Smooth muscle cell (in vitro differentiated cells): Measurements from ENCODE around the gene PDCD4. TPM values are rescaled to one million over a fixed set of nuclear protein-coding genes. Genes with fewer than 3 reads are reported as not detected.
A peak's percentile ranks its signal among the peaks of the same experiment; 100 is the strongest.

Source experiments
- DNase-seq: peaks from one replicate; lab custom pipeline; 2025; ENCODE audit not compliant: unreplicated experiment; lab: John Stamatoyannopoulos, UW
- H2AFZ ChIP-seq: fragments of 200-600 bp; sonication (generic); 2 replicates; pipeline ENCODE4 v1.6.0; 2016; ENCODE audit warnings: antibody characterized with exemption, low read depth, mild to moderate bottlenecking
- H3F3A ChIP-seq: fragments of 200-600 bp; sonication (generic); 2 replicates; pipeline ENCODE4 v1.6.0; 2017; ENCODE audit warnings: antibody characterized with exemption, low read depth
- H3K27ac ChIP-seq: fragments of 200-600 bp; sonication (generic); 2 replicates; pipeline ENCODE4 v1.5.1; 2016; ENCODE audit warnings: low read depth, mild to moderate bottlenecking
- H3K27me3 ChIP-seq: fragments of 200-600 bp; sonication (generic); 2 replicates; pipeline ENCODE4 v1.6.1; 2016; ENCODE audit warnings: low read depth, mild to moderate bottlenecking
- H3K36me3 ChIP-seq: fragments of 200-600 bp; sonication (generic); 2 replicates; pipeline ENCODE4 v1.5.1; 2016; ENCODE audit warnings: low read depth
- H3K4me1 ChIP-seq: fragments of 200-600 bp; sonication (generic); 2 replicates; pipeline ENCODE4 v1.5.1; 2016; ENCODE audit warnings: low read depth
- H3K4me2 ChIP-seq: fragments of 200-600 bp; sonication (generic); 2 replicates; pipeline ENCODE4 v1.6.0; 2016; ENCODE audit warnings: mild to moderate bottlenecking
- H3K4me3 ChIP-seq: fragments of 200-600 bp; sonication (generic); 2 replicates; pipeline ENCODE4 v1.5.1; 2016; ENCODE audit warnings: mild to moderate bottlenecking
- H3K79me2 ChIP-seq: fragments of 200-600 bp; sonication (generic); 2 replicates; pipeline ENCODE4 v1.6.0; 2016; ENCODE audit warnings: low read depth, mild to moderate bottlenecking
- H3K9ac ChIP-seq: fragments of 200-600 bp; sonication (generic); 2 replicates; pipeline ENCODE4 v1.6.0; 2016; ENCODE audit warnings: low read depth
- H3K9me3 ChIP-seq: fragments of 200-600 bp; sonication (generic); replicated peaks from 2 replicates; pipeline ENCODE4 v1.5.1; 2016; ENCODE audit warnings: low read depth
- H4K20me1 ChIP-seq: fragments of 200-600 bp; sonication (generic); 2 replicates; pipeline ENCODE4 v1.6.0; 2016; ENCODE audit warnings: low read depth
- WGBS: methylation state at CpG from one replicate; pipeline ENCODE4 v1.1.7; 2016; ENCODE audit warnings: low lambda C conversion rate; 5-methylcytosine and 5-hydroxymethylcytosine counted together
- polyA plus RNA-seq: library from polyadenylated mRNA; unstranded; fragments of >200 nt; fragmentation: Nextera tagmentation; extraction: Ambion mirVana; gene quantifications from 2 replicates; pipeline ENCODE4 v1.2.1, GENCODE V29; 2016
- total RNA-seq: library from RNA; depleted of rRNA; stranded (reverse); fragments of >200 nt; gene quantifications from 2 replicates; pipeline ENCODE4 v1.2.3, GENCODE V29; 2014
- TF ChIP-seq, protein P1 (sequence below): fragments of 200-600 bp; sonication (generic); IDR thresholded peaks from 2 replicates; pipeline ENCODE4 v1.5.1; 2017; ENCODE audit warnings: borderline replicate concordance, mild to moderate bottlenecking, antibody characterized with exemption; ENCODE audit not compliant: insufficient read depth, poor library complexity, severe bottlenecking

The PDCD4 gene
- total and polyA plus RNA-seq, 2 experiments from 2014 or later, result 67.0 to 124 TPM

DNA sequence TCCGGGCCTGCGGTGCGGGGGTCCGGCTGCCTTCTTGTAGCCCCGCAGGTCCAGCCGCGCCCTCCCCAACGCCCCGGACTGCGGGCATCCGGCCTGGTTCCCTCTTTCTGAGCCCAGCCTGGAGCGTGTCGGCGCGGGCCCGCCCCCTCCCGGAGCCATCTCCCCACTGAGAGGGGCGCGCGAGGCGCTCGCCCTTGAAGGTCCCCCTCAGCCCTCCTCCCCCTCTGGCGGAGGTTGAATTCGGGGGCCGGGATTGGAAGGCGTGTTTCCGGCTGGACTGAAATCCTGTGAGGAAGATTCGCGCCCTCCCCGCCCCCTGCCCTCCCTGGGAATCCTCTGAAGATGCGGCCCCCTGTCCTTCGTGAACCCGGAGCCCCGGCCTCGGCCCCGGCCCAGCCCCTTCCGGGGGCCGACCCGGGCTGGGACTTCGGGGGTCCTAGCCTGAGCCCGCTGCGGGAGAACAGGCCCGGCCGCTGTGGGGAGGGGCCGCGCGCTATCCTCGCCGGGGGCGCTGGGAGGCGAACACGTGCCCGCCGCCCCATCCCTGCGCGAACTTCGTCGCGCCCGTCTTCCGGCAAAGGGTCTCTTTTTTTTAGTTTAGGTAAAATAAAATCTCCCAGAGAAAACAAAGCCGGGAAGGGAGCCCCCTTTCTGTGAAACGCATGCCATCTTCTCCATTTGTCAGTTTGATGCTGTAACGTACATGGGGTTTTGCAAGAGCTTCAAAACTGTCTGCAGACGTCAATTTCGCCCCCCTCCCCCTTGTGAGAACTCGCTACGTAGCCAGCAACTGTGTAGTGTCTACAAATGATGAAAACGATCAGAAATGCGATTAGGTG lies 636 bp downstream of the PDCD4 start:
- peak; percentile 57 for DNase-seq
- peak overlapping the region; percentile 91 for H3K27ac ChIP-seq
- H3K79me2 ChIP-seq, result peaks cover 47% of the 10 kb centered on the region
- no peaks in the 10 kb centered on the region for H3K36me3 ChIP-seq
- peak overlapping the region; percentile 79 for H3K4me3 ChIP-seq
- peak overlapping the region; percentile 95 for H3K9ac ChIP-seq
- H3F3A ChIP-seq, result peaks cover 6% of the 10 kb centered on the region
- H3K4me2 ChIP-seq, result peak overlapping the region; percentile 96
- 1% methylated on average over 45 of the region's 70 CpGs for WGBS
- peaks cover 42% of the 10 kb centered on the region for H4K20me1 ChIP-seq
- H3K27me3 ChIP-seq, result no peaks in the 10 kb centered on the region
- H3K9me3 ChIP-seq, result no peaks in the 10 kb centered on the region
- peaks cover 27% of the 10 kb centered on the region for H3K4me1 ChIP-seq
- peak overlapping the region; percentile 23 for H2AFZ ChIP-seq
- TF ChIP-seq, protein P1, sequence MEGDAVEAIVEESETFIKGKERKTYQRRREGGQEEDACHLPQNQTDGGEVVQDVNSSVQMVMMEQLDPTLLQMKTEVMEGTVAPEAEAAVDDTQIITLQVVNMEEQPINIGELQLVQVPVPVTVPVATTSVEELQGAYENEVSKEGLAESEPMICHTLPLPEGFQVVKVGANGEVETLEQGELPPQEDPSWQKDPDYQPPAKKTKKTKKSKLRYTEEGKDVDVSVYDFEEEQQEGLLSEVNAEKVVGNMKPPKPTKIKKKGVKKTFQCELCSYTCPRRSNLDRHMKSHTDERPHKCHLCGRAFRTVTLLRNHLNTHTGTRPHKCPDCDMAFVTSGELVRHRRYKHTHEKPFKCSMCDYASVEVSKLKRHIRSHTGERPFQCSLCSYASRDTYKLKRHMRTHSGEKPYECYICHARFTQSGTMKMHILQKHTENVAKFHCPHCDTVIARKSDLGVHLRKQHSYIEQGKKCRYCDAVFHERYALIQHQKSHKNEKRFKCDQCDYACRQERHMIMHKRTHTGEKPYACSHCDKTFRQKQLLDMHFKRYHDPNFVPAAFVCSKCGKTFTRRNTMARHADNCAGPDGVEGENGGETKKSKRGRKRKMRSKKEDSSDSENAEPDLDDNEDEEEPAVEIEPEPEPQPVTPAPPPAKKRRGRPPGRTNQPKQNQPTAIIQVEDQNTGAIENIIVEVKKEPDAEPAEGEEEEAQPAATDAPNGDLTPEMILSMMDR, result peak; percentile 9

DNA sequence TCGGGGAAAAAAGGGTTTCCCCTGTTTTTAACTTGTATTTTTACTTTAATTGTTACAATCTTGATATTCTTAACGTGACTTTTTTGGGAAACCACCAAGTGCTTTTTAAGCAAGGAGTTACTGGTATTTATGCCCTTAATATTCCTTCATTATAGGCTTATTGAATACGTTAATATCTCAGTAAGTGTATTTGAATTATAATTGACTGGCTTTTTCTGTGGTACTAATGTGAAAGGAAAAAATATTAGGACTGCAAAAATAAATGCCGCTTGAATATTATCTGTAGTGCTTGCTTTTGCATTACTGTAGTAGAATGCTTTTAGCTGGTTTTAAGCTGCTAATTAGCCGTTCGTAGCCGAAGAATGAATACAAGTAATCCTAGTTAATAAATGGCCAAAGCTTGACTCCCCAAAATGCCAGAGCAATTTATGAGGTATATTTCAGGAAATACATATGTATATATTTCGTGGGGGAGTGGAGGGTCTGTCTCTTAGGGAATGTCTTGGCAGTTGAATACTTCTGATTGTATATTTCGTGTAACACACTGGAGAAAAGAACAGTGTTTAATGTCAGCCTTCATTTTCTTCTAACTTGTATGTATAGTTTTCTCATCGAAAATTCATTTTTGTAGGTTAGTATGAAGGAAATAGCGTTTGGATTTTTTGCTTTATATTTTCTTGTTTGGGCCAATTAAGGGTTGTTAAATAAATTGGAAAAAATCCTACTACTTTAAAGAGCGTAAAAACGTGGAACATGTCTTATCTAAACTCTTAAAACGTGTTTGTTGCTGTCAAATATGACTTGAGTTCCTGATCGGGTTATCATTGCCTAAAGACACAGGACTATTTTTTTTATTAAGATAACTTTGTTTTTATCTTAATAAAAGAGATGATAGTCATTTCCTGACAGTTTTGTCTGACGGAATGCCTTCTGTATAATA lies 1.5 kb downstream of the PDCD4 start:
- Histone ChIP-seq H3K4me2 (peak overlapping the region; percentile 96), H2AFZ (peak overlapping the region; percentile 23), H3F3A (no peaks in the 10 kb centered on the region), H3K9me3 (no peaks in the 10 kb centered on the region), H3K4me1 (peaks cover 27% of the 10 kb centered on the region), H3K27ac (peak overlapping the region; percentile 91), H3K79me2 (peaks cover 56% of the 10 kb centered on the region), H3K4me3 (peak overlapping the region; percentile 79), H3K27me3 (no peaks in the 10 kb centered on the region), H4K20me1 (peaks cover 50% of the 10 kb centered on the region), H3K36me3 (no peaks in the 10 kb centered on the region), H3K9ac (peak overlapping the region; percentile 95)
- TF ChIP-seq, protein P1, result no peak
- WGBS, result 13% methylated on average over 16 of the region's 16 CpGs
- no peak for DNase-seq

DNA sequence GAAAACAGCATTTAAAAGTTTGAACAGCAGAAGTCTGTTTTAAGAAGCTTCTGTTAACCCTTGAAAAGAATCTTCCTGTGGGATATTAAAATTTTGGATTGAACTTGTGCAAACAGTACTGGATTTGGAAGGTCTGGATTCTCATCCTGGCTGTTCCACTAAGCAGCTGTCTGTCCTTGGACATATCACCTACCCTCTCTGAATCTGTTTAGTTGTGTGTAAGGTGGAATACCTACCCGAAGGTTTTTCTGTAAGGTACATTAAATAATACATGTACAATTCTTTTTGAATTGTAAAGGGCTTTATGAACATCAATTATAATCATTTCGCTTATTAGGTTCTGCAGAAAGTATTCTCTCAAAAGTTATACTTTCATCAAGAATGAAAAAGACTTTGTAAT lies 2.2 kb downstream of the PDCD4 start:
- DNase-seq, result no peak
- H3K9me3 ChIP-seq, result no peaks in the 10 kb centered on the region
- TF ChIP-seq, protein P1, result no peak
- H2AFZ ChIP-seq, result no peak overlapping the region
- no peaks in the 10 kb centered on the region for H3F3A ChIP-seq
- peaks cover 56% of the 10 kb centered on the region for H4K20me1 ChIP-seq
- peak overlapping the region; percentile 96 for H3K4me2 ChIP-seq
- H3K9ac ChIP-seq, result peak overlapping the region; percentile 95
- H3K4me3 ChIP-seq, result peak overlapping the region; percentile 79
- no peaks in the 10 kb centered on the region for H3K36me3 ChIP-seq
- peaks cover 27% of the 10 kb centered on the region for H3K4me1 ChIP-seq
- no peaks in the 10 kb centered on the region for H3K27me3 ChIP-seq
- no peak overlapping the region for H3K27ac ChIP-seq
- 89% methylated on average over 2 of the region's 2 CpGs for WGBS
- H3K79me2 ChIP-seq, result peaks cover 59% of the 10 kb centered on the region
